Activated CD8-positive, alpha-beta memory T cell treated with anti-CD3 and anti-CD28 coated beads for 4 hours (primary cell): Measurements from ENCODE around the gene JMJD7.

ENCODE experiments used
- DNase-seq, 2 donors: peaks; one replicate each; pipeline ENCODE4 v3.0.0-alpha.2; 2020; ENCODE audit warnings: low read depth in 2 of 2

The JMJD7 gene

GRCh38 chr15:41882689-41883483 is 55.0 kb downstream of the JMJD7 start:
- DNase-seq = no peak

- no peak for DNase-seq
Observed at GRCh38 chr15:41883484-41883825, 55.6 kb downstream of the JMJD7 start.

GRCh38 chr15:41884458-41884857 is 56.6 kb downstream of the JMJD7 start:
- DNase-seq = no peak

- DNase-seq = no peak
Observed at GRCh38 chr15:41885321-41885720, 57.4 kb downstream of the JMJD7 start.

GRCh38 chr15:41885841-41886240 is 57.9 kb downstream of the JMJD7 start:
- no peak for DNase-seq

GRCh38 chr15:41886741-41887140 is 58.8 kb downstream of the JMJD7 start:
- DNase-seq = no peak

GRCh38 chr15:41887161-41887560 is 59.3 kb downstream of the JMJD7 start:
- no peak for DNase-seq
